H1 (cell line): ENCODE measurements around the gene ASS1. TPM values are rescaled to one million over a fixed set of nuclear protein-coding genes. Genes with fewer than 3 reads are reported as not detected.

Experiments used
- CTCF ChIA-PET: fragments of 300-600 bp; sonication (Branson Sonifier 250); formaldehyde crosslinking; loops from one replicate; lab custom pipeline; 2021; ENCODE audit not compliant: partially characterized antibody; lab: Charles Lee
- POLR2A ChIA-PET: fragments of 300-600 bp; sonication (Branson Sonifier 250); formaldehyde crosslinking; loops from one replicate; lab custom pipeline; 2021; ENCODE audit warnings: inconsistent platforms; ENCODE audit not compliant: partially characterized antibody; lab: Charles Lee
- DNase-seq, 2 experiments: peaks; one replicate each; pipeline versions ENCODE4 v3.0.0 to v3.0.0-alpha.2; 2010 to 2022; ENCODE audit warnings: low spot score in 2 of 2, low read depth in 1 of 2, mixed read lengths in 1 of 2
- FAIRE-seq: peaks from 2 replicates; lab custom pipeline; 2011; peaks lifted over from hg19 to GRCh38; lab: Jason Lieb, UNC
- H2AFZ ChIP-seq: 2 replicates; pipeline ENCODE4 v1.8.1; 2012; ENCODE audit warnings: low read length, inconsistent platforms
- H2AK5ac ChIP-seq: 2 replicates; pipeline ENCODE4 v1.6.1; 2013; ENCODE audit warnings: low read depth, low read length
- H2BK120ac ChIP-seq: replicated peaks from 2 replicates; pipeline ENCODE3; 2013; ENCODE audit warnings: low read depth, low read length, inconsistent platforms
- H2BK12ac ChIP-seq: 2 replicates; pipeline ENCODE4 v1.6.1; 2013; ENCODE audit warnings: low read depth, low read length
- H2BK15ac ChIP-seq: 2 replicates; pipeline ENCODE4 v1.6.1; 2013; ENCODE audit warnings: low read length
- H2BK20ac ChIP-seq: 2 replicates; pipeline ENCODE4 v1.6.1; 2013; ENCODE audit warnings: low read length
- H2BK5ac ChIP-seq: 2 replicates; pipeline ENCODE4 v1.6.1; 2013; ENCODE audit warnings: low read depth, low read length
- H3K14ac ChIP-seq: 2 replicates; pipeline ENCODE4 v1.6.1; 2013; ENCODE audit warnings: inconsistent platforms; ENCODE audit not compliant: insufficient read length
- H3K18ac ChIP-seq: 2 replicates; pipeline ENCODE4 v1.6.1; 2013; ENCODE audit warnings: low read length; ENCODE audit errors: extremely low read depth
- H3K23ac ChIP-seq: 2 replicates; pipeline ENCODE4 v1.6.1; 2013; ENCODE audit warnings: inconsistent platforms; ENCODE audit not compliant: insufficient read length
- H3K23me2 ChIP-seq: 2 replicates; pipeline ENCODE4 v1.6.1; 2013; ENCODE audit warnings: low read depth, low read length
- H3K27ac ChIP-seq: 2 replicates; pipeline ENCODE4 v1.6.1; 2011; ENCODE audit warnings: low read depth, low read length, inconsistent platforms
- H3K27me3 ChIP-seq, 4 experiments: replicated peaks in 1 of 4; 1 replicate in 1 of 4; 2 replicates in 3 of 4; pipeline versions ENCODE4 v1.6.1 to v1.8.1; 2011 to 2013; ENCODE audit warnings: low read length in 3 of 4, mild to moderate bottlenecking in 3 of 4, inconsistent platforms in 2 of 4, mixed read lengths in 2 of 4, moderate library complexity in 1 of 4; ENCODE audit not compliant: control insufficient read depth in 3 of 4, insufficient read depth in 3 of 4; ENCODE audit errors: extremely low read depth in 1 of 4
- H3K36me3 ChIP-seq, 4 experiments: 2 replicates each; pipeline versions ENCODE4 v1.6.1 to v1.8.1; 2011 to 2013; ENCODE audit warnings: mild to moderate bottlenecking in 4 of 4, low read length in 3 of 4, moderate library complexity in 2 of 4, control low read depth in 1 of 4, inconsistent platforms in 1 of 4; ENCODE audit not compliant: insufficient read depth in 4 of 4, control insufficient read depth in 2 of 4
- H3K4ac ChIP-seq: replicated peaks from 2 replicates; pipeline ENCODE3; 2013; ENCODE audit warnings: low read length, low read depth, mixed read lengths, inconsistent platforms; ENCODE audit not compliant: insufficient read length
- H3K4me1 ChIP-seq, 4 experiments: replicated peaks in 1 of 4; 1 replicate in 1 of 4; 2 replicates in 3 of 4; pipeline versions ENCODE4 v1.6.1 to v1.8.1; 2011 to 2013; ENCODE audit warnings: low read length in 3 of 4, inconsistent platforms in 2 of 4, mixed read lengths in 1 of 4; ENCODE audit not compliant: insufficient read depth in 4 of 4, control insufficient read depth in 3 of 4
- H3K4me2 ChIP-seq, 2 experiments: 2 replicates each; pipeline versions ENCODE4 v1.6.1 to v1.8.1; 2011 to 2013; ENCODE audit warnings: low read depth in 2 of 2, low read length in 2 of 2, control low read depth in 1 of 2, inconsistent platforms in 1 of 2, mild to moderate bottlenecking in 1 of 2; ENCODE audit not compliant: insufficient read depth in 1 of 2
- H3K4me3 ChIP-seq, 4 experiments: fragments of 200-600, 300-600 bp in 1 of 4; sonication (generic), shearing (Covaris generic), sonication (Bioruptor Twin) in 1 of 4; 2 replicates each; pipeline versions ENCODE4 v1.5.1 to v1.8.1; 2011 to 2016; ENCODE audit warnings: low read length in 4 of 4, low read depth in 3 of 4, control low read depth in 2 of 4, inconsistent platforms in 2 of 4, mild to moderate bottlenecking in 2 of 4, mixed read lengths in 1 of 4, moderate library complexity in 1 of 4; ENCODE audit not compliant: insufficient read depth in 2 of 4; ENCODE audit errors: extremely low read depth in 1 of 4
- H3K56ac ChIP-seq: replicated peaks from 2 replicates; pipeline ENCODE3; 2013; ENCODE audit warnings: low read depth, mild to moderate bottlenecking, mixed read lengths, low read length, inconsistent platforms; ENCODE audit not compliant: insufficient read length
- H3K79me1 ChIP-seq: 2 replicates; pipeline ENCODE4 v1.6.1; 2013; ENCODE audit warnings: low read depth, low read length, control low read depth
- H3K79me2 ChIP-seq, 2 experiments: 2 replicates each; pipeline versions ENCODE4 v1.6.1 to v1.8.1; 2012 to 2013; ENCODE audit warnings: low read length in 2 of 2, mild to moderate bottlenecking in 2 of 2, inconsistent platforms in 1 of 2; ENCODE audit not compliant: insufficient read depth in 2 of 2, control insufficient read depth in 1 of 2
- H3K9ac ChIP-seq, 4 experiments: replicated peaks in 1 of 4; 1 replicate in 1 of 4; 2 replicates in 3 of 4; pipeline versions ENCODE4 v1.6.1 to v1.8.1; 2011 to 2013; ENCODE audit warnings: low read depth in 3 of 4, low read length in 3 of 4, control low read depth in 2 of 4, mild to moderate bottlenecking in 2 of 4, moderate library complexity in 2 of 4, inconsistent platforms in 1 of 4; ENCODE audit errors: extremely low read depth in 1 of 4
- H3K9me3 ChIP-seq, 2 experiments: 2 replicates each; pipeline versions ENCODE4 v1.6.1 to v1.8.1; 2012 to 2013; ENCODE audit warnings: mild to moderate bottlenecking in 2 of 2, moderate library complexity in 2 of 2, control low read depth in 1 of 2, inconsistent platforms in 1 of 2, low read depth in 1 of 2, low read length in 1 of 2, mixed read lengths in 1 of 2; ENCODE audit not compliant: insufficient read depth in 2 of 2
- H4K20me1 ChIP-seq, 2 experiments: replicated peaks in 1 of 2; 2 replicates each; pipeline versions ENCODE3 to v1.8.1; 2011 to 2013; ENCODE audit warnings: inconsistent platforms in 2 of 2, low read length in 2 of 2, mild to moderate bottlenecking in 1 of 2; ENCODE audit not compliant: insufficient read depth in 2 of 2, control insufficient read depth in 1 of 2
- H4K5ac ChIP-seq: 2 replicates; pipeline ENCODE4 v1.6.1; 2013; ENCODE audit warnings: low read length, low read depth, mixed read lengths, inconsistent platforms; ENCODE audit not compliant: insufficient read length
- H4K8ac ChIP-seq: 2 replicates; pipeline ENCODE4 v1.8.0; 2013; ENCODE audit warnings: mild to moderate bottlenecking, moderate library complexity, low read length, inconsistent platforms; ENCODE audit not compliant: insufficient read depth; ENCODE audit errors: extremely low read depth
- H4K91ac ChIP-seq: replicated peaks from 2 replicates; pipeline ENCODE3; 2013; ENCODE audit warnings: low read length, mixed read lengths, inconsistent platforms; ENCODE audit not compliant: insufficient read length
- CTCF ChIP-seq, 3 experiments: IDR thresholded peaks; 1 replicate in 2 of 3; 2 replicates in 1 of 3; pipeline versions ENCODE4 v1.5.1 to v1.6.1; 2011; ENCODE audit warnings: low read length in 3 of 3, mild to moderate bottlenecking in 3 of 3, inconsistent platforms in 2 of 3, low read depth in 1 of 3, moderate library complexity in 1 of 3; ENCODE audit not compliant: insufficient read depth in 1 of 3; ENCODE audit errors: control extremely low read depth in 1 of 3
- KDM1A ChIP-seq: fragments of 200-600, 300-600 bp; sonication (generic); IDR thresholded peaks from 2 replicates; pipeline ENCODE4 v1.7.1; 2016; ENCODE audit warnings: mild to moderate bottlenecking, low read length, borderline replicate concordance
- KDM4A ChIP-seq: IDR thresholded peaks from one replicate; pipeline ENCODE4 v1.7.1; 2012; ENCODE audit warnings: low read depth, mild to moderate bottlenecking, moderate library complexity, low read length, inconsistent platforms; ENCODE audit not compliant: severe bottlenecking
- RBBP5 ChIP-seq: IDR thresholded peaks from 2 replicates; pipeline ENCODE4 v1.7.1; 2012; ENCODE audit warnings: low read depth, mild to moderate bottlenecking, inconsistent platforms, low read length, moderate library complexity, borderline replicate concordance
- SUZ12 ChIP-seq: fragments of 200-600 bp; sonication (generic); IDR thresholded peaks from 2 replicates; pipeline ENCODE4 v1.6.1; 2012; ENCODE audit warnings: mild to moderate bottlenecking, inconsistent platforms, low read length, moderate library complexity, mixed read lengths
- WGBS, 2 experiments: shearing (Covaris generic) in 1 of 2; methylation state at CpG; one replicate each; pipeline versions ENCODE4 v1.1.6 to v1.1.7; 2013 to 2015; ENCODE audit warnings: low lambda C conversion rate in 2 of 2, mixed read lengths in 2 of 2, inconsistent platforms in 1 of 2, low coverage in 1 of 2, missing lambda C conversion rate in 1 of 2; ENCODE audit not compliant: insufficient replicate concordance in 2 of 2, insufficient coverage in 1 of 2, insufficient read length in 1 of 2; ENCODE audit errors: extremely low coverage in 1 of 2, missing lambda C conversion rate in 1 of 2; 5-methylcytosine and 5-hydroxymethylcytosine counted together
- polyA plus RNA-seq, 7 experiments: library from polyadenylated mRNA; depleted of rRNA in 3 of 7; stranded (reverse) in 5 of 7; unstranded in 2 of 7; fragments of >200 nt in 5 of 7; fragments of 200-250 nt in 2 of 7; gene quantifications; 1 replicate in 5 of 7; 2 replicates in 1 of 7; 4 replicates in 1 of 7; pipeline versions ENCODE4 v1.2.1 to v1.2.3, GENCODE V29; 2011 to 2013; ENCODE audit warnings: missing spikeins in 2 of 7, mixed read lengths in 2 of 7
- total RNA-seq: library from RNA; stranded (reverse); fragmentation: NEBNext Ultra II Directional; extraction: Animal tissue kit (Norgen Biotek cat#: 25700); gene quantifications from 2 replicates; pipeline ENCODE4 v1.2.1, GENCODE V29; 2021

ASS1 gene
- total and polyA plus RNA-seq, 2 of the 8 experiments (the other 6 are each of a cell fraction or from before 2014, with no cell fraction given): 108 to 296 TPM

GRCh38 chr9:130433168-130433946, 11.4 kb upstream of the ASS1 start:
- H3K4ac ChIP-seq: no peak overlapping the region
- H3K27ac ChIP-seq: no peak overlapping the region
- H2BK12ac ChIP-seq: peak overlapping the region; percentile 89; the same call in 1 of the 2 replicates
- H4K8ac ChIP-seq: peak overlapping the region; percentile 89; the same call in 1 of the 2 replicates
- H3K9me3 ChIP-seq: no peaks in the 10 kb centered on the region
- peaks cover 0 to 20% (median 11%) of the 10 kb centered on the region in 4 experiments; a peak in 6 of 7 replicates for H3K4me1 ChIP-seq
- H3K56ac ChIP-seq: no peak overlapping the region
- no peak overlapping the region for H2AK5ac ChIP-seq
- no peaks in the 10 kb centered on the region for H4K20me1 ChIP-seq
- peak overlapping the region; percentile 75 to 99 for H3K4me2 ChIP-seq
- H2BK120ac ChIP-seq: no peak overlapping the region
- peak overlapping the region; percentile 74; the same call in 1 of the 2 replicates for H2BK15ac ChIP-seq
- H4K5ac ChIP-seq: peak overlapping the region; percentile 26
- H3K23me2 ChIP-seq: peaks cover 8% of the 10 kb centered on the region
- no peak overlapping the region for H2BK20ac ChIP-seq
- no peaks in the 10 kb centered on the region for H3K36me3 ChIP-seq
- H2AFZ ChIP-seq: peak overlapping the region; percentile 63; the same call in 1 of the 2 replicates
- peak overlapping the region; percentile 85 for H3K18ac ChIP-seq
- no peaks in the 10 kb centered on the region for H3K79me2 ChIP-seq
- H4K91ac ChIP-seq: peak overlapping the region; percentile 76
- DNase-seq: peak in 1 of 2 experiments; percentile 85
- no peak overlapping the region for H3K23ac ChIP-seq
- H2BK5ac ChIP-seq: peak overlapping the region; percentile 67; the same call in 1 of the 2 replicates
- ChIA-PET POLR2A (interaction anchor here (0.8 to 2.3 kb wide), 4 partner anchors 10 to 15 kb away, joined by 3 to 8 read pairs (median 6); partner anchors contain the start of gene ASS1), CTCF (interaction anchor here (0.7 to 2.6 kb wide), 9 partner anchors 9 to 455 kb away, joined by 3 to 12 read pairs (median 4); no protein-coding TSS in a partner anchor)
- H3K79me1 ChIP-seq: no peaks in the 10 kb centered on the region
- FAIRE-seq: no peak
- no peak overlapping the region for H3K14ac ChIP-seq
- H3K9ac ChIP-seq: peak overlapping the region in 3 of 4 experiments; percentile 25 to 48 (median 42); a peak in 4 of 7 replicates
- H3K4me3 ChIP-seq: peak overlapping the region; percentile 6 to 62 (median 38)
- WGBS, 2 experiments: 11% methylated on average over 71 of the region's 92 CpGs; no CpG with 5 or more reads in 1 of the 2 experiments
- H3K27me3 ChIP-seq: peaks cover 1 to 27% (median 20%) of the 10 kb centered on the region in 4 experiments; a peak in 6 of 7 replicates
- TF ChIP-seq KDM1A (peak; percentile 66; the same call in 1 of the 2 replicates), KDM4A (peak; percentile 68), SUZ12 (peak; percentile 49; the same call in 1 of the 2 replicates), CTCF (IDR thresholded peaks at IDR 0.05; ENCODE audit: control extremely low read depth in 1 of 3, insufficient read depth in 1 of 3, low read depth in 1 of 3, low read length in 3 of 3) (peak in 2 of 3 experiments; percentile 48 to 66; a peak in 3 of 4 replicates), RBBP5 (no peak)
